H1 (cell line): ENCODE measurements around the gene LCLAT1. TPM values are rescaled to one million over a fixed set of nuclear protein-coding genes. Genes with fewer than 3 reads are reported as not detected.
A peak's percentile ranks its signal among the peaks of the same experiment; 100 is the strongest.

Source experiments
- CTCF ChIA-PET: fragments of 300-600 bp; sonication (Branson Sonifier 250); formaldehyde crosslinking; loops from one replicate; lab custom pipeline; 2021; ENCODE audit not compliant: partially characterized antibody; lab: Charles Lee
- POLR2A ChIA-PET: fragments of 300-600 bp; sonication (Branson Sonifier 250); formaldehyde crosslinking; loops from one replicate; lab custom pipeline; 2021; ENCODE audit warnings: inconsistent platforms; ENCODE audit not compliant: partially characterized antibody; lab: Charles Lee
- DNase-seq, 2 experiments: peaks; one replicate each; pipeline versions ENCODE4 v3.0.0 to v3.0.0-alpha.2; 2010 to 2022; ENCODE audit warnings: low spot score in 2 of 2, low read depth in 1 of 2, mixed read lengths in 1 of 2
- FAIRE-seq: peaks from 2 replicates; lab custom pipeline; 2011; peaks lifted over from hg19 to GRCh38; lab: Jason Lieb, UNC
- H2AFZ ChIP-seq: 2 replicates; pipeline ENCODE4 v1.8.1; 2012; ENCODE audit warnings: low read length, inconsistent platforms
- H2AK5ac ChIP-seq: 2 replicates; pipeline ENCODE4 v1.6.1; 2013; ENCODE audit warnings: low read depth, low read length
- H2BK120ac ChIP-seq: replicated peaks from 2 replicates; pipeline ENCODE3; 2013; ENCODE audit warnings: low read depth, low read length, inconsistent platforms
- H2BK12ac ChIP-seq: 2 replicates; pipeline ENCODE4 v1.6.1; 2013; ENCODE audit warnings: low read depth, low read length
- H2BK15ac ChIP-seq: 2 replicates; pipeline ENCODE4 v1.6.1; 2013; ENCODE audit warnings: low read length
- H2BK20ac ChIP-seq: 2 replicates; pipeline ENCODE4 v1.6.1; 2013; ENCODE audit warnings: low read length
- H2BK5ac ChIP-seq: 2 replicates; pipeline ENCODE4 v1.6.1; 2013; ENCODE audit warnings: low read depth, low read length
- H3K14ac ChIP-seq: 2 replicates; pipeline ENCODE4 v1.6.1; 2013; ENCODE audit warnings: inconsistent platforms; ENCODE audit not compliant: insufficient read length
- H3K18ac ChIP-seq: 2 replicates; pipeline ENCODE4 v1.6.1; 2013; ENCODE audit warnings: low read length; ENCODE audit errors: extremely low read depth
- H3K23ac ChIP-seq: 2 replicates; pipeline ENCODE4 v1.6.1; 2013; ENCODE audit warnings: inconsistent platforms; ENCODE audit not compliant: insufficient read length
- H3K23me2 ChIP-seq: 2 replicates; pipeline ENCODE4 v1.6.1; 2013; ENCODE audit warnings: low read depth, low read length
- H3K27ac ChIP-seq: 2 replicates; pipeline ENCODE4 v1.6.1; 2011; ENCODE audit warnings: low read depth, low read length, inconsistent platforms
- H3K27me3 ChIP-seq, 4 experiments: replicated peaks in 1 of 4; 1 replicate in 1 of 4; 2 replicates in 3 of 4; pipeline versions ENCODE4 v1.6.1 to v1.8.1; 2011 to 2013; ENCODE audit warnings: low read length in 3 of 4, mild to moderate bottlenecking in 3 of 4, inconsistent platforms in 2 of 4, mixed read lengths in 2 of 4, moderate library complexity in 1 of 4; ENCODE audit not compliant: control insufficient read depth in 3 of 4, insufficient read depth in 3 of 4; ENCODE audit errors: extremely low read depth in 1 of 4
- H3K36me3 ChIP-seq, 4 experiments: 2 replicates each; pipeline versions ENCODE4 v1.6.1 to v1.8.1; 2011 to 2013; ENCODE audit warnings: mild to moderate bottlenecking in 4 of 4, low read length in 3 of 4, moderate library complexity in 2 of 4, control low read depth in 1 of 4, inconsistent platforms in 1 of 4; ENCODE audit not compliant: insufficient read depth in 4 of 4, control insufficient read depth in 2 of 4
- H3K4ac ChIP-seq: replicated peaks from 2 replicates; pipeline ENCODE3; 2013; ENCODE audit warnings: low read length, low read depth, mixed read lengths, inconsistent platforms; ENCODE audit not compliant: insufficient read length
- H3K4me1 ChIP-seq, 4 experiments: replicated peaks in 1 of 4; 1 replicate in 1 of 4; 2 replicates in 3 of 4; pipeline versions ENCODE4 v1.6.1 to v1.8.1; 2011 to 2013; ENCODE audit warnings: low read length in 3 of 4, inconsistent platforms in 2 of 4, mixed read lengths in 1 of 4; ENCODE audit not compliant: insufficient read depth in 4 of 4, control insufficient read depth in 3 of 4
- H3K4me2 ChIP-seq, 2 experiments: 2 replicates each; pipeline versions ENCODE4 v1.6.1 to v1.8.1; 2011 to 2013; ENCODE audit warnings: low read depth in 2 of 2, low read length in 2 of 2, control low read depth in 1 of 2, inconsistent platforms in 1 of 2, mild to moderate bottlenecking in 1 of 2; ENCODE audit not compliant: insufficient read depth in 1 of 2
- H3K4me3 ChIP-seq, 4 experiments: fragments of 200-600, 300-600 bp in 1 of 4; sonication (generic), shearing (Covaris generic), sonication (Bioruptor Twin) in 1 of 4; 2 replicates each; pipeline versions ENCODE4 v1.5.1 to v1.8.1; 2011 to 2016; ENCODE audit warnings: low read length in 4 of 4, low read depth in 3 of 4, control low read depth in 2 of 4, inconsistent platforms in 2 of 4, mild to moderate bottlenecking in 2 of 4, mixed read lengths in 1 of 4, moderate library complexity in 1 of 4; ENCODE audit not compliant: insufficient read depth in 2 of 4; ENCODE audit errors: extremely low read depth in 1 of 4
- H3K56ac ChIP-seq: replicated peaks from 2 replicates; pipeline ENCODE3; 2013; ENCODE audit warnings: low read depth, mild to moderate bottlenecking, mixed read lengths, low read length, inconsistent platforms; ENCODE audit not compliant: insufficient read length
- H3K79me1 ChIP-seq: 2 replicates; pipeline ENCODE4 v1.6.1; 2013; ENCODE audit warnings: low read depth, low read length, control low read depth
- H3K79me2 ChIP-seq, 2 experiments: 2 replicates each; pipeline versions ENCODE4 v1.6.1 to v1.8.1; 2012 to 2013; ENCODE audit warnings: low read length in 2 of 2, mild to moderate bottlenecking in 2 of 2, inconsistent platforms in 1 of 2; ENCODE audit not compliant: insufficient read depth in 2 of 2, control insufficient read depth in 1 of 2
- H3K9ac ChIP-seq, 4 experiments: replicated peaks in 1 of 4; 1 replicate in 1 of 4; 2 replicates in 3 of 4; pipeline versions ENCODE4 v1.6.1 to v1.8.1; 2011 to 2013; ENCODE audit warnings: low read depth in 3 of 4, low read length in 3 of 4, control low read depth in 2 of 4, mild to moderate bottlenecking in 2 of 4, moderate library complexity in 2 of 4, inconsistent platforms in 1 of 4; ENCODE audit errors: extremely low read depth in 1 of 4
- H3K9me3 ChIP-seq, 2 experiments: 2 replicates each; pipeline versions ENCODE4 v1.6.1 to v1.8.1; 2012 to 2013; ENCODE audit warnings: mild to moderate bottlenecking in 2 of 2, moderate library complexity in 2 of 2, control low read depth in 1 of 2, inconsistent platforms in 1 of 2, low read depth in 1 of 2, low read length in 1 of 2, mixed read lengths in 1 of 2; ENCODE audit not compliant: insufficient read depth in 2 of 2
- H4K20me1 ChIP-seq, 2 experiments: replicated peaks in 1 of 2; 2 replicates each; pipeline versions ENCODE3 to v1.8.1; 2011 to 2013; ENCODE audit warnings: inconsistent platforms in 2 of 2, low read length in 2 of 2, mild to moderate bottlenecking in 1 of 2; ENCODE audit not compliant: insufficient read depth in 2 of 2, control insufficient read depth in 1 of 2
- H4K5ac ChIP-seq: 2 replicates; pipeline ENCODE4 v1.6.1; 2013; ENCODE audit warnings: low read length, low read depth, mixed read lengths, inconsistent platforms; ENCODE audit not compliant: insufficient read length
- H4K8ac ChIP-seq: 2 replicates; pipeline ENCODE4 v1.8.0; 2013; ENCODE audit warnings: mild to moderate bottlenecking, moderate library complexity, low read length, inconsistent platforms; ENCODE audit not compliant: insufficient read depth; ENCODE audit errors: extremely low read depth
- H4K91ac ChIP-seq: replicated peaks from 2 replicates; pipeline ENCODE3; 2013; ENCODE audit warnings: low read length, mixed read lengths, inconsistent platforms; ENCODE audit not compliant: insufficient read length
- ASH2L ChIP-seq: fragments of 200-600, 300-600 bp; sonication (generic); IDR thresholded peaks from one replicate; pipeline ENCODE4 v1.7.1; 2017; ENCODE audit warnings: low read length
- BACH1 ChIP-seq: IDR thresholded peaks from 2 replicates; pipeline ENCODE4 v1.6.1; 2012; ENCODE audit warnings: low read length, improper control_type of control experiment
- EGR1 ChIP-seq: IDR thresholded peaks from 2 replicates; pipeline ENCODE4 v1.6.1; 2011; ENCODE audit warnings: low read depth, low read length, borderline replicate concordance
- HDAC6 ChIP-seq: IDR thresholded peaks from one replicate; pipeline ENCODE4 v1.7.1; 2012; ENCODE audit warnings: low read depth, mild to moderate bottlenecking, inconsistent platforms, low read length, moderate library complexity
- JUND ChIP-seq: IDR thresholded peaks from 2 replicates; pipeline ENCODE4 v1.6.1; 2011; ENCODE audit warnings: mild to moderate bottlenecking, improper control_type of control experiment, low read length
- KDM1A ChIP-seq: fragments of 200-600, 300-600 bp; sonication (generic); IDR thresholded peaks from 2 replicates; pipeline ENCODE4 v1.7.1; 2016; ENCODE audit warnings: mild to moderate bottlenecking, low read length, borderline replicate concordance
- KDM4A ChIP-seq: IDR thresholded peaks from one replicate; pipeline ENCODE4 v1.7.1; 2012; ENCODE audit warnings: low read depth, mild to moderate bottlenecking, moderate library complexity, low read length, inconsistent platforms; ENCODE audit not compliant: severe bottlenecking
- NANOG ChIP-seq: IDR thresholded peaks from 2 replicates; pipeline ENCODE4 v1.6.1; 2011; ENCODE audit warnings: low read length, low read depth, mild to moderate bottlenecking, inconsistent platforms; ENCODE audit not compliant: insufficient read depth, poor library complexity, severe bottlenecking
- PHF8 ChIP-seq: fragments of 200-600 bp; sonication (generic); conservative IDR thresholded peaks from 2 replicates; pipeline ENCODE4 v1.7.1; 2012; ENCODE audit warnings: low read depth, mild to moderate bottlenecking, inconsistent platforms, low read length, moderate library complexity
- RFX5 ChIP-seq: IDR thresholded peaks from 2 replicates; pipeline ENCODE4 v1.6.1; 2011; ENCODE audit warnings: low read depth, low read length, improper control_type of control experiment, borderline replicate concordance
- SAP30 ChIP-seq: fragments of 300-600 bp; sonication (generic); IDR thresholded peaks from 2 replicates; pipeline ENCODE4 v1.7.1; 2012; ENCODE audit warnings: low read length, moderate library complexity, mild to moderate bottlenecking, inconsistent platforms; ENCODE audit not compliant: insufficient read depth, insufficient replicate concordance
- SIN3A ChIP-seq, 2 experiments: IDR thresholded peaks in 1 of 2; conservative IDR thresholded peaks in 1 of 2; 2 replicates each; pipeline ENCODE4 v1.6.1; 2011 to 2012; ENCODE audit warnings: low read length in 2 of 2, improper control_type of control experiment in 1 of 2, low read depth in 1 of 2, mild to moderate bottlenecking in 1 of 2
- TCF12 ChIP-seq: IDR thresholded peaks from 2 replicates; pipeline ENCODE4 v1.6.1; 2011; ENCODE audit warnings: low read depth, mild to moderate bottlenecking, low read length
- WGBS, 2 experiments: shearing (Covaris generic) in 1 of 2; methylation state at CpG; one replicate each; pipeline versions ENCODE4 v1.1.6 to v1.1.7; 2013 to 2015; ENCODE audit warnings: low lambda C conversion rate in 2 of 2, mixed read lengths in 2 of 2, inconsistent platforms in 1 of 2, low coverage in 1 of 2, missing lambda C conversion rate in 1 of 2; ENCODE audit not compliant: insufficient replicate concordance in 2 of 2, insufficient coverage in 1 of 2, insufficient read length in 1 of 2; ENCODE audit errors: extremely low coverage in 1 of 2, missing lambda C conversion rate in 1 of 2; 5-methylcytosine and 5-hydroxymethylcytosine counted together
- polyA plus RNA-seq, 7 experiments: library from polyadenylated mRNA; depleted of rRNA in 3 of 7; stranded (reverse) in 5 of 7; unstranded in 2 of 7; fragments of >200 nt in 5 of 7; fragments of 200-250 nt in 2 of 7; gene quantifications; 1 replicate in 5 of 7; 2 replicates in 1 of 7; 4 replicates in 1 of 7; pipeline versions ENCODE4 v1.2.1 to v1.2.3, GENCODE V29; 2011 to 2013; ENCODE audit warnings: missing spikeins in 2 of 7, mixed read lengths in 2 of 7
- total RNA-seq: library from RNA; stranded (reverse); fragmentation: NEBNext Ultra II Directional; extraction: Animal tissue kit (Norgen Biotek cat#: 25700); gene quantifications from 2 replicates; pipeline ENCODE4 v1.2.1, GENCODE V29; 2021

The LCLAT1 gene
- total and polyA plus RNA-seq, 2 of the 8 experiments (the other 6 are each of a cell fraction or from before 2014, with no cell fraction given), result 7.6 to 22.0 TPM

- Histone ChIP-seq H3K14ac (no peak overlapping the region), H3K79me1 (no peaks in the 10 kb centered on the region), H3K27me3 (no peaks in the 10 kb centered on the region), H2BK15ac (no peak overlapping the region), H4K8ac (no peak overlapping the region), H2BK12ac (no peak overlapping the region), H4K5ac (no peak overlapping the region), H3K4me1 (no peaks in the 10 kb centered on the region), H3K23ac (no peak overlapping the region), H3K9me3 (no peaks in the 10 kb centered on the region), H3K9ac (no peak overlapping the region), H3K56ac (no peak overlapping the region), H2BK20ac (no peak overlapping the region), H4K91ac (no peak overlapping the region), H3K18ac (no peak overlapping the region), H2AK5ac (no peak overlapping the region), H3K27ac (no peak overlapping the region), H3K4me2 (no peak overlapping the region), H3K4me3 (no peak overlapping the region), H2BK5ac (no peak overlapping the region), H3K79me2 (no peaks in the 10 kb centered on the region), H4K20me1 (no peaks in the 10 kb centered on the region), H2BK120ac (no peak overlapping the region), H3K4ac (no peak overlapping the region), H2AFZ (peak overlapping the region; percentile 64), H3K36me3 (no peaks in the 10 kb centered on the region), H3K23me2 (no peaks in the 10 kb centered on the region)
- 95% methylated on average over 4 of the region's 4 CpGs; no CpG with 5 or more reads in 1 of the 2 experiments for WGBS, 2 experiments
- peak in 1 of 2 experiments; percentile 33 for DNase-seq
- FAIRE-seq, result no peak
- POLR2A ChIA-PET, result no interaction called here
- CTCF ChIA-PET, result interaction anchor here (1.0 to 13.9 kb wide), 5 partner anchors 8 to 452 kb away, joined by 3 to 217 read pairs (median 3); no protein-coding TSS in a partner anchor
- no peak for TF ChIP-seq PHF8
- no peak for TF ChIP-seq SAP30
- TF ChIP-seq SIN3A (conservative IDR thresholded peaks at IDR 0.05 in 1 of 2, IDR thresholded peaks at IDR 0.05 in 1 of 2; ENCODE audit: low read depth in 1 of 2, low read length in 2 of 2), result no peak
- no peak for TF ChIP-seq NANOG
- TF ChIP-seq RFX5, result no peak
- TF ChIP-seq JUND, result no peak
- TF ChIP-seq KDM1A, result no peak
- TF ChIP-seq KDM4A, result no peak
- TF ChIP-seq TCF12, result no peak
- TF ChIP-seq BACH1, result no peak
- no peak for TF ChIP-seq HDAC6
- no peak for TF ChIP-seq ASH2L
- no peak for TF ChIP-seq EGR1
These were observed 241.9 kb downstream of the LCLAT1 start for GRCh38 chr2:30688956-30689401.
